ENCODE results near the gene GPA33. TPM values are rescaled to one million over a fixed set of nuclear protein-coding genes. Genes with fewer than 3 reads are reported as not detected.

Gene GPA33
- total and polyA plus RNA-seq, 2 experiments from 2014 or later: 1.5 to 5.8 TPM

DNA sequence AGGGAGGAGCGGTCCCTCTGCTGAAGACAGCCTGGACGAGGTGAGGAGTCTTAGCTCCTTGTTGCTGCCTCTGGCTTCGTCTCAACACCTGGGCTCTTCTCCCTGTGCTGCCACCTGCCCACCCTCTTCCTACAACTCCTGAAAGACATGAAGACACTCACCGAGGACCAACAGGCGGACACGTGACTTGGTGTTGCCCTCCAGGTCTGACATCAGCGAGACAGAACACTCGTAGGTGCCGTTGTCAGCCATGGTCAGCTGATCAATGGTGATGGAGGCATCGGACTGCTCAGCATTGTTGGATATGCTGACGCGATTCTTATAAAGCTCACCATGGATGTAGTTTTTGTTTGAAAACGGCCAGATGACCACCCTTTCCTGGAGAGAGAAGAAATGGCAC, 21.4 kb downstream of the GPA33 start:
- Histone ChIP-seq H3K4me3 (no peak overlapping the region), H3K9me2 (replicated peaks; ENCODE audit: insufficient read depth) (no peaks in the 10 kb centered on the region), H3K27ac (no peak overlapping the region), H3K79me2 (no peaks in the 10 kb centered on the region), H4K20me1 (ENCODE audit: insufficient read depth, poor library complexity, severe bottlenecking) (no peaks in the 10 kb centered on the region), H3K4me2 (no peak overlapping the region), H3K36me3 (replicated peaks; ENCODE audit: insufficient read depth, low read depth) (no peaks in the 10 kb centered on the region), H3K27me3 (no peaks in the 10 kb centered on the region), H3K4me1 (ENCODE audit: insufficient read depth) (no peaks in the 10 kb centered on the region), H2AFZ (no peak overlapping the region), H3K9me3 (ENCODE audit: low read depth) (no peaks in the 10 kb centered on the region)
- TF ChIP-seq CTCF (IDR thresholded peaks at IDR 0.05; ENCODE audit: poor library complexity) (no peak), EZH2phosphoT487 (IDR thresholded peaks at IDR 0.05; ENCODE audit: low read depth, severe bottlenecking, unreplicated experiment) (no peak), EZH2 (IDR thresholded peaks at IDR 0.05; ENCODE audit: borderline replicate concordance) (no peak)
- WGBS (ENCODE audit: low lambda C conversion rate, missing lambda C conversion rate): 96% methylated on average over 13 of the region's 13 CpGs
- DNase-seq (ENCODE audit: low spot score): no peak

DNA sequence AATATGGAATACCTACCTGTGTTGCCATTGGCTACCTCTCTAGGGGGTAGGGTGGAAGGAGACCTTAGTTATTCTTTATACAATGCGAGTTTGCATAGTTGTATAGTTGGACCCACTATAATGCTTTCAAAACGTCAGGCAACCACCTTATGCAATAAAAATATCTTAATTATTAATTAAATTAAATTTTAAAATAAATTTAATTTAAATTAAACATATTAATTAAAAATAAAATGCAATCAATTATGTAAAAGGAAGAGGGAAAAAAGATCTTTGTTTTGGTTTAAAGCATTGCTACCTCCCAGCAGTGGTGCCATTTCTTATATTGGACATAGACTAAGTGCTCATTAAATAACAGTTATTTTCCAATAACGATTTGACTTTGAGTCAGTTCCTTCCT, 22.3 kb downstream of the GPA33 start:
- H3K9me3 ChIP-seq (ENCODE audit: low read depth): no peaks in the 10 kb centered on the region
- no peaks in the 10 kb centered on the region for H3K4me1 ChIP-seq (ENCODE audit: insufficient read depth)
- H3K27ac ChIP-seq: no peak overlapping the region
- no peaks in the 10 kb centered on the region for H3K27me3 ChIP-seq
- H3K79me2 ChIP-seq: no peaks in the 10 kb centered on the region
- WGBS (ENCODE audit: low lambda C conversion rate, missing lambda C conversion rate): 88% methylated on average over 3 of the region's 3 CpGs
- TF ChIP-seq CTCF (IDR thresholded peaks at IDR 0.05; ENCODE audit: poor library complexity) (no peak), EZH2 (IDR thresholded peaks at IDR 0.05; ENCODE audit: borderline replicate concordance) (no peak), EZH2phosphoT487 (IDR thresholded peaks at IDR 0.05; ENCODE audit: low read depth, severe bottlenecking, unreplicated experiment) (no peak)
- H3K4me3 ChIP-seq: no peak overlapping the region
- H3K4me2 ChIP-seq: no peak overlapping the region
- H3K36me3 ChIP-seq (replicated peaks; ENCODE audit: insufficient read depth, low read depth): no peaks in the 10 kb centered on the region
- H4K20me1 ChIP-seq (ENCODE audit: insufficient read depth, poor library complexity, severe bottlenecking): no peaks in the 10 kb centered on the region
- no peaks in the 10 kb centered on the region for H3K9me2 ChIP-seq (replicated peaks; ENCODE audit: insufficient read depth)
- no peak for DNase-seq (ENCODE audit: low spot score)
- H2AFZ ChIP-seq: no peak overlapping the region

- Histone ChIP-seq H3K27me3 (no peaks in the 10 kb centered on the region), H3K27ac (no peak overlapping the region), H3K4me1 (ENCODE audit: insufficient read depth) (no peaks in the 10 kb centered on the region), H3K79me2 (no peaks in the 10 kb centered on the region), H3K9me3 (ENCODE audit: low read depth) (no peaks in the 10 kb centered on the region), H3K4me3 (peak overlapping the region; percentile 17), H3K36me3 (replicated peaks; ENCODE audit: insufficient read depth, low read depth) (no peaks in the 10 kb centered on the region), H4K20me1 (ENCODE audit: insufficient read depth, poor library complexity, severe bottlenecking) (no peaks in the 10 kb centered on the region), H3K9me2 (replicated peaks; ENCODE audit: insufficient read depth) (no peaks in the 10 kb centered on the region), H3K4me2 (peak overlapping the region; percentile 94), H2AFZ (peak overlapping the region; percentile 70)
- 2% methylated on average over 31 of the region's 31 CpGs for WGBS (ENCODE audit: low lambda C conversion rate, missing lambda C conversion rate)
- peak; percentile 86 for DNase-seq (ENCODE audit: low spot score)
- TF ChIP-seq EZH2phosphoT487 (IDR thresholded peaks at IDR 0.05; ENCODE audit: low read depth, severe bottlenecking, unreplicated experiment) (no peak), CTCF (IDR thresholded peaks at IDR 0.05; ENCODE audit: poor library complexity) (peak; percentile 97)
These were observed 23.6 kb downstream of the GPA33 start for GRCh38 chr1:167066333-167067122.
